Tibial artery (tissue), 4 donors: ENCODE results near the gene IGF1R.
A peak's percentile ranks its signal among the peaks of the same experiment; 100 is the strongest.

Source experiments
- DNase-seq, 2 donors: peaks; one replicate each; pipeline ENCODE4 v3.0.0-alpha.2; 2019
- H3K27ac ChIP-seq, 2 donors: fragments of 200-600 bp; sonication (generic) in 1 of 2; 1 replicate in 1 of 2; 2 replicates in 1 of 2; pipeline ENCODE4 v1.5.1; 2018 to 2019; ENCODE audit warnings: mild to moderate bottlenecking in 1 of 2
- H3K27me3 ChIP-seq, 2 donors: fragments of 200-600 bp; sonication (generic) in 1 of 2; one replicate each; pipeline versions ENCODE4 v1.5.1 to v1.6.0; 2016 to 2019
- H3K36me3 ChIP-seq, 3 donors: fragments of 200-600 bp; sonication (generic) in 2 of 3; one replicate each; pipeline ENCODE4 v1.5.1; 2016 to 2019; ENCODE audit warnings: mild to moderate bottlenecking in 2 of 3
- H3K4me1 ChIP-seq, 4 donors: fragments of 200-600 bp; sonication (generic) in 2 of 4; 1 replicate in 3 of 4; 2 replicates in 1 of 4; pipeline ENCODE4 v1.5.1; 2016 to 2019
- H3K4me3 ChIP-seq, 2 donors: fragments of 200-600 bp; sonication (generic) in 1 of 2; 1 replicate in 1 of 2; 2 replicates in 1 of 2; pipeline ENCODE4 v1.5.1; 2018 to 2019; ENCODE audit warnings: mild to moderate bottlenecking in 2 of 2
- H3K9me3 ChIP-seq, 3 donors: fragments of 200-600 bp; sonication (generic) in 1 of 3; one replicate each; pipeline ENCODE4 v1.5.1; 2016 to 2019
- intact Hi-C: fragments of 100-400 bp; cut with DNase I; formaldehyde crosslinking; loops from one replicate; pipeline ENCODE4 v1.15.0; 2023; ENCODE audit warnings: low total_unique reads
- TF ChIP-seq, protein P1 (sequence below), 2 experiments: fragments of 200-600 bp in 1 of 2; fragments of 450-650 bp in 1 of 2; IDR thresholded peaks; one replicate each; pipeline ENCODE4 v1.5.1; 2017 to 2019; ENCODE audit warnings: antibody characterized with exemption in 2 of 2, mild to moderate bottlenecking in 1 of 2, moderate library complexity in 1 of 2

The IGF1R gene

DNA sequence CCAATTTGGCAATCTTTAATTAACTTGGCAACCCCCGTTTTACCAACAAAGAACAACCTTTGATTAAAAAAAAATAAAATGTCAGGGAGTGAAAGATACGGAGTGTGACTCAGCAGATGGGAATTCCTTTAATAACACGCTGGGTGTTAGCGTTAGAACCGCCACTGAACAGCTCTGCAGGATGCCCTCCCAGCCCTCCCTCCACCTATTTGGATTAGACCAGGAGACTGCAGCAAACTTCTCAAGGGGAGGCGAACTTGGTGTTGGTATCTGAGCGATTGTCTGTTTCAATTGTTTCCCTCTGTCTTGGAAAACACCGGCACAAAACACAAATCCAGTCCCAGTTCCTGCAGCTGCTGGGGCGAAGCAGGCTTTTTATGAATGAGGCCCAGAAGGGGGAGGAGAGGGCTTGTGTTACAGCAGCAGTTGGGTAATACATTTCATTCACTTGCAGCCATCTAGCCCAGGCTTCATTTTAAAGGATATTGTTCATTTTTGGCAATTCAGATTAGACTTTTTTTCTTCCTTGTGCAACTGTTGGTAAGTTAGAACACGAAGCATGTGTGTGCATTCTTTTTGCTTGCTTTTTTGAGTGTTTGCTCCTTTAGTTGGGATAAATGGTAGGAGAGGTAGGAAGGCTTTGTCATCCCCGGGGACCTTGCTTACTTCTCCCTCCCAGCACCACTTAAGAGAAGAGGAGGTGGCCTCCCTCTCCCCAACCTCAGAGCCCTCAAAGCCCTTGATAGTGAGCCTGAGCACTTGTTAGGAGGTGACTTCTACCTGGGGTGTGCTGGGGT is 152.3 kb downstream of the IGF1R start:
- peak in 1 of 2 donors; percentile 58 for DNase-seq
- Histone ChIP-seq H3K4me3 (no peak overlapping the region), H3K4me1 (peaks cover 4 to 92% (median 60%) of the 10 kb centered on the region in 4 donors), H3K36me3 (no peaks in the 10 kb centered on the region), H3K27me3 (no peaks in the 10 kb centered on the region), H3K27ac (no peak overlapping the region), H3K9me3 (no peaks in the 10 kb centered on the region)
- intact Hi-C loops: no loop called here
- TF ChIP-seq, protein P1, sequence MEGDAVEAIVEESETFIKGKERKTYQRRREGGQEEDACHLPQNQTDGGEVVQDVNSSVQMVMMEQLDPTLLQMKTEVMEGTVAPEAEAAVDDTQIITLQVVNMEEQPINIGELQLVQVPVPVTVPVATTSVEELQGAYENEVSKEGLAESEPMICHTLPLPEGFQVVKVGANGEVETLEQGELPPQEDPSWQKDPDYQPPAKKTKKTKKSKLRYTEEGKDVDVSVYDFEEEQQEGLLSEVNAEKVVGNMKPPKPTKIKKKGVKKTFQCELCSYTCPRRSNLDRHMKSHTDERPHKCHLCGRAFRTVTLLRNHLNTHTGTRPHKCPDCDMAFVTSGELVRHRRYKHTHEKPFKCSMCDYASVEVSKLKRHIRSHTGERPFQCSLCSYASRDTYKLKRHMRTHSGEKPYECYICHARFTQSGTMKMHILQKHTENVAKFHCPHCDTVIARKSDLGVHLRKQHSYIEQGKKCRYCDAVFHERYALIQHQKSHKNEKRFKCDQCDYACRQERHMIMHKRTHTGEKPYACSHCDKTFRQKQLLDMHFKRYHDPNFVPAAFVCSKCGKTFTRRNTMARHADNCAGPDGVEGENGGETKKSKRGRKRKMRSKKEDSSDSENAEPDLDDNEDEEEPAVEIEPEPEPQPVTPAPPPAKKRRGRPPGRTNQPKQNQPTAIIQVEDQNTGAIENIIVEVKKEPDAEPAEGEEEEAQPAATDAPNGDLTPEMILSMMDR (IDR thresholded peaks at IDR 0.05): no peak

DNA sequence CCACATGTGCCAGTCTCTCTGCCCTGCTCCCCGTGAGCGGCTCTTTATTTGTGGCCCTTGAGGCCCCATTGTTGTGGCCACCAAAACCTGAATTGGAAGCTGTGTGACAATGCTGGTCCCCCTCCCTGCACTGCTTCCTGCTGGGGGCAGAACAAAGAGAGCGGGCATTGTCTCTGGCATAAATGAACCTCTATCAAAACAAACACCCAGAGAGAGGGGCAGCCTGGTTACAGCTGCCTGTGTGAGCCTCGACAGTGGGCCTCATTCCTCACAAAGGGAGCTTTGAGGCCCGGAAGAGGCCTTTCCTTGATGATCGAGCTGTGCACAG is 152.9 kb downstream of the IGF1R start:
- Histone ChIP-seq H3K27ac (no peak overlapping the region), H3K9me3 (no peaks in the 10 kb centered on the region), H3K27me3 (no peaks in the 10 kb centered on the region), H3K36me3 (no peaks in the 10 kb centered on the region), H3K4me3 (no peak overlapping the region), H3K4me1 (peaks cover 4 to 92% (median 60%) of the 10 kb centered on the region in 4 donors)
- intact Hi-C loops: no loop called here
- TF ChIP-seq, protein P1 (IDR thresholded peaks at IDR 0.05): no peak
- DNase-seq: no peak

DNA sequence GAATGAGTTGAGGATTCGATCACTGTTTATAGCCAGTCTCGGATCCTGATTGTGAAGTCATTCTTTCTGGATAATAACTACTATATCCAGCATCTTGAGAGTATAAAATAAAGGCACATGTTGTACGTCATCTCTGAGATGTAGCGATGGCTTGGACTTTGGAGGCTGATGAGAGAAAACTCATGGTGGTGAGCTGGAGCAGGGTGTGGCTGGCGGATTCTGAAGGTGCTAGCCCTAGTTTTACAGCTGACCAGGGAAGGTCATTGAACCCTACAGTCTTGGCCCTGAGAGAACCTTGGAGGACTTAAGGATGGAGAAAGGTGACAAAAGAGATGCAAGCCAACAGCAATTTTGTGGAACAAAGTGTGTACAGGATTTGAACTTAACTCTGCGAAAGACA is 153.8 kb downstream of the IGF1R start:
- no peaks in the 10 kb centered on the region for H3K36me3 ChIP-seq
- DNase-seq: no peak
- TF ChIP-seq, protein P1 (IDR thresholded peaks at IDR 0.05): no peak
- H3K27ac ChIP-seq: no peak overlapping the region
- H3K27me3 ChIP-seq: no peaks in the 10 kb centered on the region
- H3K4me1 ChIP-seq: peaks cover 4 to 92% (median 64%) of the 10 kb centered on the region in 4 donors
- no peak overlapping the region for H3K4me3 ChIP-seq
- intact Hi-C loops: no loop called here
- no peaks in the 10 kb centered on the region for H3K9me3 ChIP-seq

DNA sequence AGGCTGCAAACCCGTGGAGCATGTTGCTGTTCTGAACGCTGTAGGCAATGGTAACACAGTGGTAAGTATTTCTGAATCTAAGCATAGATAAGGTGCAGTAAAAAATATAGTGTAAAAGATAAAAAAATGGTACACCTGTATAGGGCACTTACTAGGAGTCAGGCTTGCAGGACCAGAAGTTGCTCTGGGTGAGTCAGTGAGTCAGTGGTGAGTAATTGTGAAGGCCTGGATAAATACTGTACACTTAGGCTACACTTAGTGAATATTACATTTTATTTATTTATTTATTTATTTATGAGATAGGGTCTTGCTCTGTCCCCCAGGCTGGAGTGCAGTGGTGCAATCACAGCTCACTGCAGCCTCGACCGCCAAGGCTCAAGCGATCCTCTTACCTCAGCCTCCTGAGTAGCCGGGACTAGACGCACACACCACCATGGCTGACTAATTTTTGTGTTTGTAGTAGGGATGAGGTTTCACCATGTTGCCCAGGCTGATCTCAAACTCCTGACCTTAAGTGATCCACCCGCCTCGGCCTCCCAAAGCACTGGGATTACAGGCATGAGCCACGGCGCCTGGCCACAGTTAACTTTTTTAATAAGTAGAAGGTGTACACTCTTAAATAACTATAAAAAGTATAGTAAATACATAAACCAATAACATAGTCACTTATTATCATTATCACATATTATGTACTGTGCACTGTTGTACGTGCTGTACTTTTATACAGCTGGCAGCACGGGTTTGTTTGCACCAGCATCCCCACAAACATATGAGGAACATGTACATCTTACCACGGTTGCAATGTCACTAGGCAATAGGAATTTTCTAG is 155.1 kb downstream of the IGF1R start:
- Histone ChIP-seq H3K9me3 (no peaks in the 10 kb centered on the region), H3K27ac (no peak overlapping the region), H3K36me3 (no peaks in the 10 kb centered on the region), H3K27me3 (no peaks in the 10 kb centered on the region), H3K4me1 (peaks cover 4 to 93% (median 68%) of the 10 kb centered on the region in 4 donors), H3K4me3 (no peak overlapping the region)
- intact Hi-C loops: no loop called here
- TF ChIP-seq, protein P1 (IDR thresholded peaks at IDR 0.05): no peak
- no peak for DNase-seq

DNA sequence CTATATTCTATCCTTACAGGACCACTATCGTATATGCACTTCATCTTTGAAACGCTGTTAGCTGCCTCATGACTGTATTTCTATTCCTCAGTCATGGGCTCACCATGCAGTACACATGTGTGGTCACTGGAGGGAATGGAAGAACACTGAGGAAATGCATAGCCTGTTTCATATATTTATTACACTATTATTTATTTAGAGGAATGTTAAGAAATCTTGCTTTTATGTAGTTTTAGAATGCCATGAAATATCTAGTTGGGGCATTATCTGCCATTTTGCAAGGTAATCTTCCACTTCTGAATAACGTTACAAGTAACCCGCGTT is 155.7 kb downstream of the IGF1R start:
- no peaks in the 10 kb centered on the region for H3K9me3 ChIP-seq
- H3K36me3 ChIP-seq: no peaks in the 10 kb centered on the region
- H3K27ac ChIP-seq: no peak overlapping the region
- TF ChIP-seq, protein P1 (IDR thresholded peaks at IDR 0.05): no peak
- no peak overlapping the region for H3K4me3 ChIP-seq
- no peak for DNase-seq
- intact Hi-C loops: no loop called here
- peaks cover 4 to 93% (median 67%) of the 10 kb centered on the region in 4 donors for H3K4me1 ChIP-seq
- H3K27me3 ChIP-seq: no peaks in the 10 kb centered on the region
